ENCODE data around the gene EHMT1.
"Not testable (repeated sequence)": the region's sequence is repeated elsewhere in the genome, so short reads cannot be mapped to it uniquely, and the experiment has no call there.

The EHMT1 gene

GRCh38 chr9:137590469-137591383 lies 28.1 kb upstream of the EHMT1 start, which contains the start of gene ZMYND19:
Gene ZMYND19, minus strand, starts transcription at chr9:137590512. Its CDS starts 249 bp downstream, at chr9:137590263.
- DNase-seq (ENCODE audit: low read depth in 3 of 3), result peak; percentile 77 to 85 (median 84)

DNA sequence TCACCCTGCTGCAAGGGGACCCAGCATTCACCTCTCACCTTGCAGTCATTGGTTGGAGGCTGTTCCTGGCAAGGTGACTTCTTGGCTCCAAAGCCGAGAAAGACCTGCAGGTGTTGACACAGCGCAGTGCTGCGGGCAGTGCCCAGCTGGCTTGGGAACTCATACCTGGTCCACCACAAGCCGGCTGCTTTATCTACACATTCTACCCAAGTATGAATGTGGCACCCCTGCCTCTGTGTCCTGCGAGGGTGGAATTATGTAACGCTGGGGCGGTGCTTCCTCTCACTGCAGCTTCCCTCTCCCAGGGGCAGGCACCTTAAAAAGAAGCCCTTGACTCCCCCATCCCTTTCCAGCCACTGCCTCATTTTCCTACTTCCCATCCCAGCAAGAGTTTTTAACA lies 26.0 kb upstream of the EHMT1 start:
- DNase-seq (ENCODE audit: low read depth in 3 of 3), result no peak

DNA sequence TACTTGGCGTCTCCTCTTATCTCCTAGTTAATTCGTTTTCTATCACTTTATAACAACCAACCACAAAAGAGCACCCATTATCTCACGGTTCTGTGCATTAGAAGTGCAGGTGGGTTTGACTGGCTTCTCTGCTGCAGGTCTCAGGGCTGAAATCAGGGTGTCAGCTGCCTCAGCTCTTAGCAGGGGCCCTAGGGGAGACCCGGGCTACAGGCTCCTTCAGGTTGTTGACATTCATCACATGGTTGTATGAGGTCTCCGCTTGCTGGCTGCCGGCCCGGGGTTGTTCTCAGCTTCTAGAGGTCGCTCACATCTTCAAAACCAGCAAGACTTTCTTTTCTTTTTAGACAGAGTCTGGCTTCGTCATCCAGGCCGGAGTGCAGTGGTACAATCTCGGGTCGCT lies 25.6 kb upstream of the EHMT1 start:
- no peak for DNase-seq (ENCODE audit: low read depth in 3 of 3)

DNA sequence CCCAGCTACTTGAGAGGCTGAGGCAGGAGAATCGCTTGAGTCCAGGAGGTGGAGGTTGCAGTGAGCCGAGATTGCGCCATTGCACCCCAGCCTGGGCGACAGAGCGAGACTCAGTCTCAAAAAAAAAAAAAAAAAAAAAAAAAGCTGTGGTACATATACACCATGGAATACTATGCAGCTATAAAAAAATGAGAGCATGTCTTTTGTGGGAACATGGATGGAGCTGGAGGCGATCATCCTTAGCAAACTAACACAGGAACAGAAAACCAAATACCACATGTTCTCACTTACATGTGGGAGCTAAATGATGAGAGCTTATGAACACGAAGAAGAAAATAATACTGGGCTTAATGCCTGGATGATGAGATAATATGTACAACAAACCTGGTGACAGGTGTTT lies 22.2 kb upstream of the EHMT1 start:
- DNase-seq (ENCODE audit: low read depth in 3 of 3), result not testable (repeated sequence)

GRCh38 chr9:137598943-137599342 lies 19.9 kb upstream of the EHMT1 start:
- DNase-seq (ENCODE audit: low read depth in 3 of 3), result no peak

- no peak for DNase-seq (ENCODE audit: low read depth in 3 of 3)
Measured at GRCh38 chr9:137602661-137603060, 16.1 kb upstream of the EHMT1 start.

DNA sequence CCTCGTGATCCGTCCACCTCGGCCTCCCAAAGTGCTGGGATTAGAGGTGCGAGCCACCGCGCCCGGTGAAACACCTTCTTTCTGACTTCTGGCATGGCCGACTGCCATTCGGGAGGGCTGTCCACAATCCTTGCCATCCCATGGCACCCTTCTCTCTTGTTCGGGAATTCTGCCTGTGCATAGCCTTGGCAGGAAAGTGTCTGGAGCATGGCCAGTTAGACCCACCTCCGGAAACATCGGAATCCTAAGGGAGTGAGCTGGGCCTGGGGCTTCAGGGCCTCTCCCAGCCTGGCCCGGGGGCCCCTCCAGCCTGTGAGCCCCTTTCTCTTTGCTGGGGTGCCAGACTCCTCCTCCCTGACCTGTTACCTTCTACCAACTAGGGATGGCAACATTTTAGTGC lies 14.9 kb upstream of the EHMT1 start:
- DNase-seq (ENCODE audit: low read depth in 3 of 3), result no peak

GRCh38 chr9:137604345-137605086 lies 14.3 kb upstream of the EHMT1 start:
- DNase-seq (ENCODE audit: low read depth in 3 of 3), result no peak

DNA sequence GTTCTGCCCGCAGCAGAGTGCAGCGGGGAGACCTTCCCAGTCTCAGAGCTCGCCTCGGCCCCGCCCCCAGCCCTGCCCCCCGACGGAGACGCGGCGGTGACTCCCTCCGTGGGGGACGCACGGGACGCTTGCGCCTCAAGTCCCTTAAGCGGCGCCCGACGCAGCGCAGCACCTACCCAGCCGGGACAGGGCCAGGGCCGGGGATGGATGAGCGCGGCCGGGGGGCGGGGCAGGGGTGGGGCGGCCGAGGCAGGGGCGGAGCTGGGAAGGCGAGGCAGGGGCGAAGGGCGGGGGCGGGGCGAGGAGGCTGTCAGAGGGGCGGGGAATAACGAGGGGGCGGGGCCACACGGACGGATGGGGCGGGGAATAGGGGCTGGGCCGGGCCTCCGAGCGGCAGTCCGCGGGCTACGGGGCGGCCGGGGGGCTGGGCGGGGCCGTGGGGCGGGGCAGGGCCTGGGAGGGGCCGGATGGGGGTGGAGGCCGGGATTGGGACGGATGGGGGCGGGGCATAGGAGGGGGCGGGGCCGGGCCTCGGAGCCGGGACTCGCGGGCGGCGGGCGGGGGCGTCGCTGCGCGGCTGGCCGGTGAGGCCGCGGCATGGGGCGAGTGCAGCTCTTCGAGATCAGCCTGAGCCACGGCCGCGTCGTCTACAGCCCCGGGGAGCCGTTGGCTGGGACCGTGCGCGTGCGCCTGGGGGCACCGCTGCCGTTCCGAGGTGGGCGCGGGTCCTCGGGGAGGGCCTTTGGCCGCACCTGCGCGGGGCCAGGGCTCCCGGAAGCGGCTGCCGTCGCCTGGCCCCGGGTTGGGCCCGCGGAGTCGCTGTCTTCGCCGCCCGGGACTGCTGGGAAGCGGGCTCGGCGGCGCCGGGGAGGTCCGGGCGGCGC lies 13.4 kb upstream of the EHMT1 start, which contains the start of gene ARRDC1:
Gene ARRDC1, plus strand, starts transcription at position 566 of the 884 bp plus-strand sequence. Its CDS starts 32 bp downstream, at position 598.
- DNase-seq (ENCODE audit: low read depth in 3 of 3), result peak; percentile 86 to 94 (median 90)

GRCh38 chr9:137606005-137606621 lies 12.7 kb upstream of the EHMT1 start:
- no peak for DNase-seq (ENCODE audit: low read depth in 3 of 3)

- no peak for DNase-seq (ENCODE audit: low read depth in 3 of 3)
Measured at GRCh38 chr9:137606734-137607138, 12.1 kb upstream of the EHMT1 start.

- DNase-seq (ENCODE audit: low read depth in 3 of 3), result no peak
Measured at GRCh38 chr9:137607141-137607857, 11.5 kb upstream of the EHMT1 start.

DNA sequence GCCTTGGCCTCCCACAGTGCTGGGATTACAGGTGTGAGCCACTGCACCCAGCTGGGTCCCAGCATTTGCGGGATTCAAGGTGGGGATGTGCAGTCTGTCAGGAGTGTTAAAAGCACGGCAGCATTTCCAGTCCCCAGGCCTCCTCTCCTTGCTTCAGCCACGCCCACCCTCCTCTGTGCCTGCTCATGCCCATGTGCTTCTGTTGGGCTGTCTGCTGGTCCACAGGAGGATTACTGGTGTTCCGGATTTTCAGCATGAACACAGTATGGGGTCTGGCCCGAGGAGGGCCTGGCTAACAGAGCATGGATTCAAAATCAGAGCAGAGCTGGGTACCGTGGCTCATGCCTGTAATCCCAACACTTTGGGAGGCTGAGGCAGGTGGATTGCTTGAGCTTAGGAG lies 7.9 kb upstream of the EHMT1 start:
- no peak for DNase-seq (ENCODE audit: low read depth in 3 of 3)

GRCh38 chr9:137611623-137612609 lies 6.9 kb upstream of the EHMT1 start:
- no peak for DNase-seq (ENCODE audit: low read depth in 3 of 3)

DNA sequence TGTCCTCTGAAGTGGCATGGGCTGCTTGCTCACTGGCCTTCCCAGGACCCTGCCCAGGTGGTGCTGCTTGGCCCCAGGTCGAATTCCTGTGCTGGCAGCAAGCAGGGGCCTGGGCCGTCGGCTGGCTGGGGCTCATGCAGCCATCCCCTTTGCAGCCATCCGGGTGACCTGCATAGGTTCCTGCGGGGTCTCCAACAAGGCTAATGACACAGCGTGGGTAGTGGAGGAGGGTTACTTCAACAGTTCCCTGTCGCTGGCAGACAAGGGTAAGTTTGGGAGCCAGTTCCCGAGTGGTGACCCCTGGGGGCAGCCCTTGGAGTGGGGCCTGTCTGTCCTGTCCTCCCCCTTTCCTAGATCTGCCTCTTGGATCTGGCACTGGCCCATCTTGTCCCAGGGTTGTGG lies 6.1 kb upstream of the EHMT1 start:
- DNase-seq (ENCODE audit: low read depth in 3 of 3), result no peak

DNA sequence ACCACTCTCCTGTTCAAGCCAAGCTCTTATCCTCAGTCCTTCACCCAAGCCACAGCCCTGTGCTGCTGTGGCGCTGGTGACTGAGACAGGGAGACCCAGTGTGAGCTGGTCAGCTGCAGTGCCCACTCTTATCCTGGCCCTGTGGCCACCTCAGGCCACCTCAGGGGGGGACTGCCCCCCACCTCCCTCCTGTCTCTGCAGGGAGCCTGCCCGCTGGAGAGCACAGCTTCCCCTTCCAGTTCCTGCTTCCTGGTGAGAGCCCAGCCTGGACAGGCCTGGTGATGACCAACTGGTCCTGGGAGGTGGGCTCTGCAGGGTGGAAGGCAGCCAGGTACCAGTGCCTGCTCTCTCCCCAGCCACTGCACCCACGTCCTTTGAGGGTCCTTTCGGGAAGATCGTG lies 5.5 kb upstream of the EHMT1 start:
- DNase-seq (ENCODE audit: low read depth in 3 of 3), result no peak

DNA sequence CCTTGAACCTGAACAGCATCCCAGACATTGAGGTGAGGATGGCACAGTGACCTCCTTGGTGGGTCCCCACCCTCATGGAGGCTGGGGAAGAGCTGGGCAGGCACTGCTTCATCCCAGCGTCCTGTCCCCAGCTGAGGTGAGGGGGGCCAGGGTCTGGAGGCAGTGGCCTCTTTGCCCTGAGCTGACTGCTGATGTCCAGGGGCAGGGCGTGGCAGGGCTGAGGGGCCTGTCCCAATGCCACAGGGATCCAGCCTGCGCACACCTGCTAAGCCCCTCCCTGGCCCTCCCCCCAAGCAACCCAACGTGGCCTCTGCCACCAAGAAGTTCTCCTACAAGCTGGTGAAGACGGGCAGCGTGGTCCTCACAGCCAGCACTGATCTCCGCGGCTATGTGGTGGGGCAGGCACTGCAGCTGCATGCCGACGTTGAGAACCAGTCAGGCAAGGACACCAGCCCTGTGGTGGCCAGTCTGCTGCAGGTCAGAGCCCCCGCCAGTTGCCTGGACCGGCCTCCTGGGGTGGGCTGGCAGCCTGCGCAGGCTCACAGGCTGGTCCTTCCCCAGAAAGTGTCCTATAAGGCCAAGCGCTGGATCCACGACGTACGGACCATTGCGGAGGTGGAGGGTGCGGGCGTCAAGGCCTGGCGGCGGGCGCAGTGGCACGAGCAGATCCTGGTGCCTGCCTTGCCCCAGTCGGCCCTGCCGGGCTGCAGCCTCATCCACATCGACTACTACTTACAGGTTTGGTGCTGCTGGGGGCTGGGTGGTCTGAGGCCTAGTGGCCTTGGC lies 4.9 kb upstream of the EHMT1 start:
- DNase-seq (ENCODE audit: low read depth in 3 of 3), result no peak

- DNase-seq (ENCODE audit: low read depth in 3 of 3), result no peak
Measured at GRCh38 chr9:137614631-137615386, 4.0 kb upstream of the EHMT1 start.

Data from stimulated activated CD4-positive, alpha-beta T cell treated with anti-CD3 and anti-CD28 coated beads, TNF-alpha, amount 100 ng/mL, for 48 hours (primary cell).